SK-N-SH (cell line): Measurements from ENCODE around the gene SYNGR3. TPM values are rescaled to one million over a fixed set of nuclear protein-coding genes. Genes with fewer than 3 reads are reported as not detected.

Source experiments
- CTCF ChIA-PET: fragments of 300-600, 350-600 bp; formaldehyde crosslinking; extraction: SDS; loops from one replicate; lab custom pipeline; 2021; lab: Yijun Ruan, JAX
- POLR2A ChIA-PET: fragments of 350-600 bp; sonication (Branson Sonifier 250); formaldehyde crosslinking; extraction: SDS; loops from one replicate; lab custom pipeline; 2020; ENCODE audit warnings: antibody characterized with exemption, inconsistent platforms; lab: Yijun Ruan, JAX
- DNase-seq: peaks from one replicate; pipeline ENCODE4 v3.0.0; 2012
- H2AFZ ChIP-seq: fragments of 200-600 bp; sonication (generic); 2 replicates; pipeline ENCODE4 v1.8.1; 2016; ENCODE audit warnings: antibody characterized with exemption, mild to moderate bottlenecking, low read depth
- H3F3A ChIP-seq: fragments of 200-600 bp; sonication (generic); replicated peaks from 2 replicates; pipeline ENCODE3; 2016; ENCODE audit warnings: antibody characterized with exemption, mild to moderate bottlenecking; ENCODE audit not compliant: insufficient read depth
- H3K27ac ChIP-seq, 2 experiments: fragments of 200-500 bp in 1 of 2; fragments of 200-600 bp in 1 of 2; sonication (Bioruptor generic) in 1 of 2; sonication (generic), shearing (Covaris generic) in 1 of 2; 2 replicates each; pipeline versions ENCODE4 v1.5.1 to v1.6.1; 2014 to 2016; ENCODE audit warnings: low read depth in 2 of 2, inconsistent platforms in 1 of 2, low read length in 1 of 2, mild to moderate bottlenecking in 1 of 2, mixed read lengths in 1 of 2
- H3K27me3 ChIP-seq: fragments of 200-600 bp; sonication (generic), shearing (Covaris generic); 2 replicates; pipeline ENCODE4 v1.6.1; 2016; ENCODE audit warnings: mixed run types; ENCODE audit not compliant: insufficient read depth
- H3K36me3 ChIP-seq, 2 experiments: fragments of 200-500 bp in 1 of 2; fragments of 200-600 bp in 1 of 2; sonication (Bioruptor generic) in 1 of 2; sonication (generic) in 1 of 2; replicated peaks in 1 of 2; 2 replicates each; pipeline versions ENCODE3 to v1.5.1; 2014 to 2016; ENCODE audit warnings: low read length in 1 of 2, mild to moderate bottlenecking in 1 of 2; ENCODE audit not compliant: insufficient read depth in 2 of 2, control insufficient read depth in 1 of 2
- H3K4me1 ChIP-seq, 2 experiments: fragments of 200-500 bp in 1 of 2; fragments of 200-600 bp in 1 of 2; sonication (Bioruptor generic) in 1 of 2; sonication (generic), shearing (Covaris generic) in 1 of 2; 2 replicates each; pipeline versions ENCODE4 v1.5.1 to v1.6.1; 2014 to 2016; ENCODE audit warnings: low read depth in 1 of 2, low read length in 1 of 2, mixed run types in 1 of 2; ENCODE audit not compliant: insufficient read depth in 2 of 2, control insufficient read depth in 1 of 2
- H3K4me2 ChIP-seq: fragments of 200-600 bp; sonication (generic), shearing (Covaris generic); 2 replicates; pipeline ENCODE4 v1.6.1; 2017; ENCODE audit warnings: mixed run types
- H3K4me3 ChIP-seq, 2 experiments: fragments of 200-500 bp in 1 of 2; fragments of 200-600 bp in 1 of 2; sonication (Bioruptor generic) in 1 of 2; sonication (generic), shearing (Covaris generic) in 1 of 2; 2 replicates each; pipeline versions ENCODE4 v1.5.1 to v1.8.1; 2014 to 2016; ENCODE audit warnings: low read depth in 2 of 2, inconsistent platforms in 1 of 2, low read length in 1 of 2, mild to moderate bottlenecking in 1 of 2, mixed read lengths in 1 of 2, moderate library complexity in 1 of 2
- H3K79me2 ChIP-seq: fragments of 200-600 bp; sonication (generic); 2 replicates; pipeline ENCODE4 v1.8.1; 2017; ENCODE audit warnings: mild to moderate bottlenecking; ENCODE audit not compliant: insufficient read depth
- H3K9ac ChIP-seq: fragments of 200-600 bp; sonication (generic); 2 replicates; pipeline ENCODE4 v1.6.1; 2017; ENCODE audit warnings: mixed run types
- H3K9me2 ChIP-seq: fragments of 200-600 bp; sonication (generic); 2 replicates; pipeline ENCODE4 v1.6.1; 2017; ENCODE audit warnings: mixed run types
- H3K9me3 ChIP-seq: fragments of 200-600 bp; sonication (generic); 2 replicates; pipeline ENCODE4 v1.6.1; 2017; ENCODE audit warnings: mixed run types, mild to moderate bottlenecking, moderate library complexity
- H4K20me1 ChIP-seq: fragments of 200-600 bp; sonication (generic); 2 replicates; pipeline ENCODE4 v1.6.1; 2017; ENCODE audit warnings: mild to moderate bottlenecking, mixed run types; ENCODE audit not compliant: insufficient read depth
- CHD2 ChIP-seq: fragments of 150-350 bp; IDR thresholded peaks from 2 replicates; pipeline ENCODE4 v1.6.1; 2018; ENCODE audit warnings: low read length; ENCODE audit not compliant: partially characterized antibody
- EZH2phosphoT487 ChIP-seq: fragments of 200-600 bp; sonication (generic); IDR thresholded peaks from 2 replicates; pipeline ENCODE4 v1.6.1; 2017; ENCODE audit warnings: low read depth, mixed run types, mild to moderate bottlenecking, antibody characterized with exemption, moderate library complexity, borderline replicate concordance
- FOSL2 ChIP-seq: IDR thresholded peaks from 2 replicates; pipeline ENCODE4 v1.4.0; 2012; ENCODE audit warnings: low read depth, mild to moderate bottlenecking, moderate library complexity, borderline replicate concordance
- FOXJ3 ChIP-seq: sonication (generic); formaldehyde crosslinking; IDR thresholded peaks from 2 replicates; pipeline ENCODE4 v1.5.1; 2020; ENCODE audit warnings: mild to moderate bottlenecking, missing genetic modification reagents
- MXI1 ChIP-seq: IDR thresholded peaks from 2 replicates; pipeline ENCODE4 v1.6.1; 2012; ENCODE audit warnings: mild to moderate bottlenecking, low read depth, low read length, improper control_type of control experiment
- NFIC ChIP-seq: IDR thresholded peaks from 2 replicates; pipeline ENCODE4 v1.4.0; 2012; ENCODE audit warnings: borderline replicate concordance
- NRF1 ChIP-seq: IDR thresholded peaks from 2 replicates; pipeline ENCODE4 v1.6.1; 2012; ENCODE audit warnings: low read depth, mild to moderate bottlenecking, low read length
- POLR2AphosphoS5 ChIP-seq: IDR thresholded peaks from 2 replicates; pipeline ENCODE4 v1.6.1; 2012; ENCODE audit warnings: low read depth, low read length
- RAD21 ChIP-seq: IDR thresholded peaks from 2 replicates; pipeline ENCODE4 v1.6.1; 2012; ENCODE audit warnings: mild to moderate bottlenecking, low read length
- SIN3A ChIP-seq: IDR thresholded peaks from 2 replicates; pipeline ENCODE4 v1.6.1; 2012; ENCODE audit warnings: low read depth, mild to moderate bottlenecking, low read length, moderate library complexity, borderline replicate concordance
- TEAD4 ChIP-seq: IDR thresholded peaks from 2 replicates; pipeline ENCODE4 v1.4.0; 2012; ENCODE audit warnings: mild to moderate bottlenecking, borderline replicate concordance; ENCODE audit not compliant: insufficient read depth
- YY1 ChIP-seq: IDR thresholded peaks from 2 replicates; pipeline ENCODE4 v1.4.0; 2012; ENCODE audit warnings: low read depth, mild to moderate bottlenecking
- WGBS: methylation state at CpG from one replicate; pipeline ENCODE4 v1.1.6; 2017; ENCODE audit warnings: low lambda C conversion rate; 5-methylcytosine and 5-hydroxymethylcytosine counted together
- polyA plus RNA-seq, 3 experiments: library from polyadenylated mRNA; depleted of rRNA; stranded (reverse); fragments of >200 nt; gene quantifications; 2 replicates each; pipeline ENCODE4 v1.2.3, GENCODE V29; 2012
- TF ChIP-seq, protein P1 (sequence below): IDR thresholded peaks from 2 replicates; pipeline ENCODE4; 2012
- TF ChIP-seq, protein P2 (sequence below): IDR thresholded peaks from 2 replicates; pipeline ENCODE4 v1.4.0; 2012; ENCODE audit warnings: low read depth
- TF ChIP-seq, protein P3 (sequence below): IDR thresholded peaks from 2 replicates; pipeline ENCODE4 v1.4.0; 2012; ENCODE audit warnings: low read depth, borderline replicate concordance
- TF ChIP-seq, protein P4 (sequence below): fragments of 150-350 bp; IDR thresholded peaks from 2 replicates; pipeline ENCODE4 v1.6.1; 2017; ENCODE audit warnings: antibody characterized with exemption, low read length, low read depth, borderline replicate concordance
- TF ChIP-seq, protein P5 (sequence below): fragments of 150-350 bp; IDR thresholded peaks from 2 replicates; pipeline ENCODE4 v1.6.1; 2016; ENCODE audit warnings: mild to moderate bottlenecking, low read depth, low read length

Gene SYNGR3
- polyA plus RNA-seq, 1 of the 3 experiments (the other 2 are of a cell fraction) = 10.7 TPM

DNA sequence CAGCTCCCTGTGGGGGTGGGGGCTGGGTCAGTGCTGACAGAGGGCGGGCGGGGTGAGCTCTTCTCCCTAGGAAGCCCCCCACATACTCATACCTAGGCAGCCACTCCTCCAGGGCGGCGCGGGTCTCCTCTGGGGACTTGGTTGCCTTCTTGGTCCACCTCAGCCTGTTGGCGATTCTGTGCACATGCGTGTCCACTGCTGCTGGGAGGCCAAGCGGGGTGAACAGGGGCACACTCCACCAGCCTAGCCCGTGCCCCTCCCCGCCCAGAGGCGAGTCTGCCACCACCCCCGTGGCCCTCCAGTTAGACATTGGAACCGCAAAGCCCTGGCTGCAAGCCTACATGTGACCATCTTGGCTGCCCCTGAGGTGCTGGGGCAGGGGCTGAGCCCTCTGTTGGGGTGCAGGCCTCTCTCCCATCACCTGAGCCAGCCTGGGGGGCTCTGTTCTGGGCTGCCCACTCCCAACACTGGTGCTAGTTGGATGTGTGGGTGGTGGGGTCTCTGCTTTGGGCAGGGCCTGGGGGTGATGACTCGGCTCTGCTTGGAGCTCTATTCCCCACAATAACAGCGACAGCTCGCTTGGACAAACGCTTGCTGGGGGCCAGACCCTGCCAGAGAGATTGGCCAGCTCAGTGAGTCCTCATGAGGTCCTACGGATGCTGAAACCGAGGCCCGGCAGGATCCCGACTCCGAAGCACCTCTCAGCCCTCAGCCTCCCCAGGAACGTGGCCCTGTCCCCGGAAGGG, 50.4 kb downstream of the SYNGR3 start:
- Histone ChIP-seq H3K4me2 (no peak overlapping the region), H2AFZ (no peak overlapping the region), H4K20me1 (no peaks in the 10 kb centered on the region), H3K36me3 (peaks cover 0 to 16% of the 10 kb centered on the region in 2 experiments), H3K9ac (no peak overlapping the region), H3K4me1 (peaks cover 13 to 61% of the 10 kb centered on the region in 2 experiments; a peak in 3 of 4 replicates), H3K9me3 (no peaks in the 10 kb centered on the region), H3F3A (peaks cover 3% of the 10 kb centered on the region), H3K79me2 (peaks cover 5% of the 10 kb centered on the region; the same call in 1 of the 2 replicates), H3K27me3 (no peaks in the 10 kb centered on the region), H3K9me2 (no peaks in the 10 kb centered on the region)
- POLR2A ChIA-PET = interaction anchor here (0.9 to 2.1 kb wide), 4 partner anchors 8 to 114 kb away, joined by 3 to 10 read pairs (median 5); partner anchors contain the start of genes NTHL1, RPS2 and TSC2
- CTCF ChIA-PET = interaction anchor here (0.6 to 2.0 kb wide), 10 partner anchors 10 to 113 kb away, joined by 3 to 11 read pairs (median 4); partner anchors contain the start of gene NHERF2
- DNase-seq = no peak
- TF ChIP-seq SIN3A = no peak
- TF ChIP-seq FOXJ3 = no peak
- TF ChIP-seq, protein P1, sequence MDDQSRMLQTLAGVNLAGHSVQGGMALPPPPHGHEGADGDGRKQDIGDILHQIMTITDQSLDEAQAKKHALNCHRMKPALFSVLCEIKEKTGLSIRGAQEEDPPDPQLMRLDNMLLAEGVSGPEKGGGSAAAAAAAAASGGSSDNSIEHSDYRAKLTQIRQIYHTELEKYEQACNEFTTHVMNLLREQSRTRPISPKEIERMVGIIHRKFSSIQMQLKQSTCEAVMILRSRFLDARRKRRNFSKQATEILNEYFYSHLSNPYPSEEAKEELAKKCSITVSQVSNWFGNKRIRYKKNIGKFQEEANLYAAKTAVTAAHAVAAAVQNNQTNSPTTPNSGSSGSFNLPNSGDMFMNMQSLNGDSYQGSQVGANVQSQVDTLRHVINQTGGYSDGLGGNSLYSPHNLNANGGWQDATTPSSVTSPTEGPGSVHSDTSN = no peak
- no peak for TF ChIP-seq MXI1
- TF ChIP-seq NFIC = no peak
- TF ChIP-seq, protein P2, sequence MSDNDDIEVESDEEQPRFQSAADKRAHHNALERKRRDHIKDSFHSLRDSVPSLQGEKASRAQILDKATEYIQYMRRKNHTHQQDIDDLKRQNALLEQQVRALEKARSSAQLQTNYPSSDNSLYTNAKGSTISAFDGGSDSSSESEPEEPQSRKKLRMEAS = no peak
- TF ChIP-seq, all 33 proteins: peak for 0
- WGBS = 76% methylated on average over 8 of the region's 24 CpGs
- H3K4me3 ChIP-seq = no peak overlapping the region
- peak overlapping the region in 1 of 2 experiments; percentile 88; a peak in 2 of 4 replicates for H3K27ac ChIP-seq

DNA sequence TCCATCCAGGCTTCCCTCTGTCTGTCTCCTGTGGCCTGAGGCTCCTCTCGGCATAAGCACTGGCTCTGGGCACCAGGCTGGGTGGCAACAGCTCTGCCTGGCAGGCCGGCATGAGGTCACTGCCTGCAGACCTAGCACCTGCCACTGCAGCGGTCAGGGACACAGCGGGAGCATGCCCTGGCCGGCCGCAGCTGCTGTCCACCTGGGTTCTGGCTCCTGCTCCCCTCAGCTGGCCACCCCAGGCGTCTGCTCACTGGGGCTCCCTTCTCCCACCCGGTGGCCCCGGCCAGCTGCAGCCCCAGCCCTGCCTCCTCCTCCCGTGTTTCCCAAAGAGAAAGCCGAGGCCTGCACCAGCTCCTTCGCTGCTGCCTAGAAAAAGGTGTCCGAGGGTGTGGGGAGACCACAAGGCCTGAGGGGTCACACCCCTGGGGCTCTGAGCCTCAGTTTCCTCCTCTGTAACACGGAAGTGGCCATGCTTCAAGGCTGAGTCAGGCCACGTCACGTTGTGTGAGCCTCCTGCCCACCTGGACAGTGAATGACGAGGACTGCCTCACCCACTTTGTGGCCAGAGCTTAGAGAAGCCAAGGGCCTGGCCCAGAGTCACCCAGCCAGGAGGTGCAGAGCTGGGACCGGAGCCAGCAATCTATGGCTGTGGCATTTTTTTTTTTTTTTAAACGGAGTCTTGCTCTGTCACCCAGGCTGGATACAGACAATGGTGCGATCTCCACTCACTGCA, 51.2 kb downstream of the SYNGR3 start:
- Histone ChIP-seq H2AFZ (no peak overlapping the region), H3K9me3 (no peaks in the 10 kb centered on the region), H3K9me2 (no peaks in the 10 kb centered on the region), H3K79me2 (peaks cover 11% of the 10 kb centered on the region; the same call in 1 of the 2 replicates), H3K4me1 (peaks cover 5 to 56% of the 10 kb centered on the region in 2 experiments; a peak in 2 of 4 replicates), H3K27ac (peak overlapping the region in 1 of 2 experiments; percentile 88; a peak in 2 of 4 replicates), H3F3A (peaks cover 3% of the 10 kb centered on the region), H3K27me3 (no peaks in the 10 kb centered on the region), H4K20me1 (no peaks in the 10 kb centered on the region), H3K4me2 (no peak overlapping the region), H3K36me3 (peaks cover 0 to 16% of the 10 kb centered on the region in 2 experiments), H3K9ac (no peak overlapping the region), H3K4me3 (no peak overlapping the region)
- CTCF ChIA-PET = interaction anchor here (0.8 to 2.0 kb wide), 6 partner anchors 13 to 112 kb away, joined by 3 to 11 read pairs (median 5); no protein-coding TSS in a partner anchor
- 77% methylated on average over 9 of the region's 20 CpGs for WGBS
- DNase-seq = peak; percentile 57
- POLR2A ChIA-PET = interaction anchor here (0.6 to 1.8 kb wide), 4 partner anchors 11 to 233 kb away, joined by 3 to 6 read pairs (median 3); no protein-coding TSS in a partner anchor
- TF ChIP-seq FOSL2 (no peak), RAD21 (no peak), YY1 (no peak), POLR2AphosphoS5 (no peak), TEAD4 (no peak), CHD2 (no peak), NFIC (no peak), NRF1 (no peak), EZH2phosphoT487 (no peak)
- TF ChIP-seq, protein P3, sequence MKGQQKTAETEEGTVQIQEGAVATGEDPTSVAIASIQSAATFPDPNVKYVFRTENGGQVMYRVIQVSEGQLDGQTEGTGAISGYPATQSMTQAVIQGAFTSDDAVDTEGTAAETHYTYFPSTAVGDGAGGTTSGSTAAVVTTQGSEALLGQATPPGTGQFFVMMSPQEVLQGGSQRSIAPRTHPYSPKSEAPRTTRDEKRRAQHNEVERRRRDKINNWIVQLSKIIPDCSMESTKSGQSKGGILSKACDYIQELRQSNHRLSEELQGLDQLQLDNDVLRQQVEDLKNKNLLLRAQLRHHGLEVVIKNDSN = no peak
- TF ChIP-seq, protein P4, sequence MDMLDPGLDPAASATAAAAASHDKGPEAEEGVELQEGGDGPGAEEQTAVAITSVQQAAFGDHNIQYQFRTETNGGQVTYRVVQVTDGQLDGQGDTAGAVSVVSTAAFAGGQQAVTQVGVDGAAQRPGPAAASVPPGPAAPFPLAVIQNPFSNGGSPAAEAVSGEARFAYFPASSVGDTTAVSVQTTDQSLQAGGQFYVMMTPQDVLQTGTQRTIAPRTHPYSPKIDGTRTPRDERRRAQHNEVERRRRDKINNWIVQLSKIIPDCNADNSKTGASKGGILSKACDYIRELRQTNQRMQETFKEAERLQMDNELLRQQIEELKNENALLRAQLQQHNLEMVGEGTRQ = no peak
- TF ChIP-seq, protein P5, sequence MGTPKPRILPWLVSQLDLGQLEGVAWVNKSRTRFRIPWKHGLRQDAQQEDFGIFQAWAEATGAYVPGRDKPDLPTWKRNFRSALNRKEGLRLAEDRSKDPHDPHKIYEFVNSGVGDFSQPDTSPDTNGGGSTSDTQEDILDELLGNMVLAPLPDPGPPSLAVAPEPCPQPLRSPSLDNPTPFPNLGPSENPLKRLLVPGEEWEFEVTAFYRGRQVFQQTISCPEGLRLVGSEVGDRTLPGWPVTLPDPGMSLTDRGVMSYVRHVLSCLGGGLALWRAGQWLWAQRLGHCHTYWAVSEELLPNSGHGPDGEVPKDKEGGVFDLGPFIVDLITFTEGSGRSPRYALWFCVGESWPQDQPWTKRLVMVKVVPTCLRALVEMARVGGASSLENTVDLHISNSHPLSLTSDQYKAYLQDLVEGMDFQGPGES = no peak
